SW 1271 (cell line): Measurements from ENCODE around the gene PYY.
"Not testable (repeated sequence)": the region's sequence is repeated elsewhere in the genome, so short reads cannot be mapped to it uniquely, and the experiment has no call there.

Experiments
- DNase-seq, 2 experiments: peaks; one replicate each; lab custom pipeline; 2025; lab: John Stamatoyannopoulos, UW

The PYY gene

GRCh38 chr17:43953746-43954145 is at the start of gene PYY:
PYY (minus strand) TSS chr17:43953940; CDS start chr17:43953483, 457 bp downstream.
- DNase-seq: no peak

GRCh38 chr17:44002141-44002848 is 48.6 kb upstream of the PYY start:
- DNase-seq: peak; percentile 72 to 81

DNA sequence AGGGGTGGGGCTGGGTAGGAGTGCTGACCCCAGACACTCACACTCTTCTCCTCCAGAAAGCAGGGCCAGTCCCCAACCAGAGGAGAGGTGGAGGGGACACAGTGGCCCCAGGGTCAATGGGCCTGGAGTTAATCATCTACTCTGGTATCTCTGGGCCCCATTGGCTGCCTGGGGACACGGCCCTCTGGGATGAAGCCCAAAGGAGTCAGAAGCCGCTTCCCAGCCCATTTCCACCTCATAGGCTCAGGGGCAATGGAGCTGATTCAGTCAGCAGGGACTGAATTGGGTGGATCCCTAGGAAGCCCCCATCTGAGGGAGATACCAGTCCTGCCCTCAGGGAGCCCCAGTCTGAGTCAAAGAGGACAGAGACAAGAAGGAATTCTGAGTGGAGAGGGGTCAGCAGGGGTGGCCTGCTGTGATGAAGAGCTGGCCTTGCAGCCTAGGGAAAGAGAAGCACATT is 47.8 kb upstream of the PYY start:
- no peak for DNase-seq

- DNase-seq: no peak
These were observed 47.2 kb upstream of the PYY start for GRCh38 chr17:44000871-44001460.

GRCh38 chr17:44000141-44000860 is 46.6 kb upstream of the PYY start:
- no peak for DNase-seq

DNA sequence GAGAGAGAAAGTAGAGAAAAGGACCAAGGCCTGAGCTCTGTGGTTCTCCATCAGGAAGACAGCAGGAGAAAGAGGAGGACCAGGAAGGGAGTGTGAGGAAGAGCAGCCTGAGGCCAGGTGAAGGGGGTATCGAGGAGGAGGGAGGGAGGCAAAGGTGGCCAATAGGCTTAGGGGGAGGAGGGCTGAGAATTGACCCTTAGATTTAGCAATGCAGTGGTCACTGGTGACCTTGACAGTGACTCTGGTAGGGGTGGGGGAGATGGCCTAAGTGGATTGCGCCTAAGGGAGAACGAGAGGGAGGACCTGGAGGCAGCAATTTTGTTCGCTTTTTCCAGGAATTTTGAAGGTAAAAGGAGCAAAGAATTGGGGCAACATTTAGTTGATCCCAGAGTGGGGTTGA is 45.3 kb upstream of the PYY start:
- no peak for DNase-seq

DNA sequence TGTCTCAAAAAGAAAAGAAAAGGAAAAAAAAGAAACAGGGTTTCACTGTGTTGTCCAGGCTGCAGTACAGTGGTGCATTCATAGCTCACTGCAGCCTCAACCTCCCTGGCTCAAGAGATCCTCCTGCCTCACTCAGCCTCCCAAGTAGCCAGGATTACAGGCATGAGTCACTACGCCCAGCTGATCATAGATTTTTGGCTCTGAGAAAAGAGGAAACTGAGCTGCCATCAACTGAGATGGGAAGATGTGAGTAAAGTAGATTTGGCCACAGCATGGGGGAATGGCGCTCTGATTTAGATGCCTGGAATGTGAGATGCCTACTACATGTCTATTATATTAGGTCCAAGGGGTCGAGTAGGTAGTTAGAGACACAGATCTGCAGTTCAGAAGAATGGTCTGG is 44.8 kb upstream of the PYY start:
- no peak for DNase-seq

DNA sequence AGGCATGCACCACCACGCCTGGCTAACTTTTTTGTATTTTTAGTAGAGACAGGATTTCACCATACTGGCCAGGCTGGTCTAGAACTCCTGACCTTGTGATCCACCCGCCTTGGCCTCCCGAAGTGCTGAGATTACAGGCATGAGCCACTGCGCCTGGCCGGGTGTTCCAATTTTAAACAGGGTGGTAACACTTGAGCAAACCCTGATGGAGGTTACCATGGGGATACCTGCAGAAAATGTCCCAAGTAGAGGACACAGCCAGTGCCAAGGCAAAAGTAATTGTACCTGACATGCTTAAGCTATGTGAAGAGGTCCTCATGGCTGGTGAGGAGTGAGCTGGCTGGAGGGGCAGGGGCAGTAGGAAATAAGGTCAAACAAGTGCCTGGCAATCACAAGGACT is 43.4 kb upstream of the PYY start:
- DNase-seq: not testable (repeated sequence)

DNA sequence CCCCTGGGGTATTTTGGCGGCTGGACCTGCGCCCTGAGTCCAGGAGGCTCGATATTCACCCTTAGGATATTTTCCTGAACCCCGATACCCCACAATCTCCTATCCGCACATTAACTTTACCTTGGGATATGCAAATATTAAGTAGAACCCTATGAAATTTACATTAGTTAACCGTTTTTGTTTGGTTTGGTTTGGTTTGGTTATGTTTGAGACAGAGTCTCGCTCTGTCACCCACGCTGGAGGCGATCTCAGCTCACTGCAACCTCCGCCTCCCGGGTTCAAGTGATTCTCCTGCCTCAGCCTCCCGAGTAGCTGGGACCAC is 41.4 kb upstream of the PYY start:
- no peak for DNase-seq

- peak in 1 of 2 experiments; percentile 43 for DNase-seq
These were observed 40.8 kb upstream of the PYY start for GRCh38 chr17:43994272-43995149.

GRCh38 chr17:43992641-43993040 is 38.9 kb upstream of the PYY start:
- DNase-seq: no peak

DNA sequence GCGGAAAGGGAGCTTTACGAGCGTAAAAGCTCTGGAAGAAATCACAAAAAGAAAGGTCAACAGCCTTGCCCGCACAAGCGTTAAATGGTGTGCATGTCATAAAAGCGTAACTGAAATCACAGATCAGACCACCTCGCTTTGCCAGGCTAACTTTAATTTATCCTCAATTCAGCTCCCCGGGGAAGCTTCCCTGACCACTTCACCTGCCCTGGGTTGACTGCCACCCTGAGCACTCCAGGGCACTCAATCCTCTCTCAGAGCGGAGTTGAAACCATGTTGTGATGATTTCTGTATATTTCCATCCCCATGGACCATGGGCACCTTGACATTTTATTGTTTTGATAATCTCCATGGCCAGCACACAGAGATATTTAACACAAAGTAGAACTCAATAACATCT is 34.6 kb upstream of the PYY start:
- no peak for DNase-seq

DNA sequence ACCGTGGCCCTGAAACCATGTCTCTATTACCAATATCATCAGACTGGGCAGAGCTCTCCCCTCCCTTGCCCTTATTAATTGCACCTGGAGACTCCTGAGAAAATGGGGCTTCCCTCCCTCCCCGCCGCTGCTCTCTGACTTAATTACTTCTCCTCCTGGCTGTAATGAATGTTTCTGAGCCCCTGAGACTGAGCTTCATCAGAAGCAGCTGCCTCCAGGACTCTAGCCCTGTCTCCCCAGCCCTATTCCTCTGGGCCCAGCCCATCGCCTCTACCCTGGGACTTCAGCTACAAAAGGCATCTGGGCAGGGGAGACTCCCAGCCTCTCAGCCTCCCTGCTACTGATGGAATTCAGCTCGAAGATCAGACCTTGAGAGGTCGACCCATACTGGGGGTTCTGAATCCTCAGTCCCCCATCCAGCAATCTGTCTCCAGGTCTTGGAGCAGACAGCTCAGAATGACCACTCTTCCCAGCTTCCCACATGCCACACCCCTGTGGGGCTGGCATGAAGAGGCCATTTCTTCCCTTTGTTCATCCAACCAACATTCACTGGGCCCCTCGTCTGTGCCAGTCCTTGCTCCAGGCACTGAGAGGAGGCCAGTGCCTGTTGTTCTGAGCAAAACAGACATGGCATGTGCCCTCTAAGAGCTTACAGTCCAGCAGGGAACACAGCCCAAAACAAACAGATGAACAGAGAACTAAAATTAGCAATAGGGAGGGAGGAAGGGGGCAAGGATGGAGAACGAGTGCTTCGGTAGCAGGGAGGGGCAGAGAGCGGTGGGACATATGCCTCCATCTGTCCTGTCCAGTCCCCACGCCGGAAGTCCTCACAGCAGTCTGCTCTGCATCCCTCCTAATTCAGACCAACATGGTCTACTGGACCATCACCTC is 33.6 kb upstream of the PYY start:
- DNase-seq: no peak

DNA sequence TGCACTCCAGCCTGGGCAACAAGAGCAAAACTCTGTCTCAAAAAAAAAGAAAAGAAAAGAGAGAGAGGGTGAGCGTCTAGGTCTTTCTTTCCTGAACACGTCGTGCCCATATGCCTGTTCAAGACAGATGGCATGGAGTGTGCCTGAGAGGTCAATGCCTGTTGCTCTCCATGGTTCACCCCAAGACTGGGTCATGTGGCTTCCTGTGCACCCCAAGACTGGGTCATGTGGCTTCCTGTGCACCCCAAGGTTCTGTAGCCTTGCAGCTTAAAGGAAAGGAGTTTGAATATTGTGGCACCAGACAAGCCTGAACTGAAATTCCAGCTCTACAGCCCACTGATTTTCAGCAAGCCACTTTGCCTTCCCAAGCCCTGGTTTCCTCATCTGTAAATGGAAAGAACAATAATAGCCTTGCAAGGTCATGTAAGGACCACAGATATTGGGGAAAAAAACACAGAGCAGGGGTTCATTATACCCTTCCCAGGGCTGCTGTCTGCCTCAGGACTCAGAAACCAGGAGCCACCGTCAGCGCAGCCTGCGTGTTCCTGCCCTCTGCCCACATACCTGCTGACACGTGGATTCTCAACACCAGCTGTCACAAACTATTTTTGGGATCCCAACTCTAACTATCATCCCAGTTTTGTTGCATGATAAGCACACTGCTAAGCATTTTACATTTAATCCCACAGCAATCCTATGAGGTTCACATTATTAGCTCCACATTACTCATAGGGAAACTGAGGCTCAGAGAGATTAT is 32.7 kb upstream of the PYY start:
- no peak for DNase-seq

DNA sequence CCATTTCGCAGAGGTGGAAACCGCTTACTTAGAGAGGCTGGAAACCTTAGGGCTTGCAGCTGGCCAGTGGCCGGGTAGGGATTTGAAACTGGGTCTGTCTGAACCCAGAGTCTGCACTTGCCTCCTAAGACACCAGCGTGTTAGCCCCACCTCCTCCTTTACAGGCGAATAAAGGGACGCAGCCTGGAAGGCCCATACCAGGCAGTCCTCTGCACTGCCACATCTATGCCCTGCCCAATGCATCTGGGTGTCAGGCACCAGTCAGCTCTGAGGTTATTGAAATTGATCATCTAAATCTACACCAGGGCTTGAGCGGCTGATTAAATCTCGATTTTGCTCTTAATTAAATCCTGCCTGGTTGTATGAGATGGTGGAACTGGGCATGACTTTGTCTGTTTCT is 30.8 kb upstream of the PYY start:
- no peak for DNase-seq

GRCh38 chr17:43983515-43984411 is 30.0 kb upstream of the PYY start:
- no peak for DNase-seq

DNA sequence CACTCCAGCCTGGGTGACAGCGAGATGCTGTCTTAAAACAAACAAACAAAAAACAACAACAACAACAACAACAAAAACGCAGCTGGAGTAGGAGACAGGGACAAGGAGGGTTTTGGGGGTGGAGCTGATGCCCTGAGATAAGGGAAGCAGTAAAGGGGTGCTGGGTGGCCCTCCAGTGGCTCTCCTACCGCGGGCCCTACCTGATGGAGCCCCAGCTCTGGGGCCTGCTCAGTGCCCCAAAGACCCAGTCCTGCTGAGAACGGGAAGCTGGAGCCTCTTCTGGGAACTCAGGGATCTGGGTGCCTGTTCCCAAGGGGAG is 29.4 kb upstream of the PYY start:
- DNase-seq: no peak

DNA sequence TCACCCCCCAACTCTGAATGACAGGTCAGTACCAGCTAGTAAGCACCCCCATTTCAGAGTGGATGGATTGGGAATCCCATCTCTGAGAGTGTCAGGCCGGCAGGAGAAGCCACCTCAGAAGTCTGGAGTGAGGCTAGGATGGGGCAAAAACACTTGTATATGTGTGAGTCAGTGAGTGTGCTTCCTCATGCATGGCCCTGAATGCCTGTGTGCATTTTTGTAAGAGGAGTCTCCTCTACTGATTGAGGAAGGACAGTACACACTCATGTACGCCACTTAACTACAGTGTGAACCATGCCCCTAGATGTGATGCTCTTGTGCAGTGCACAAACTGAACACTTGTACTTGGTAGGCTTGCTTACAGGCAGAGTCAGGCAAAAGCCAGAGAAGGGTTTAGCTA is 28.4 kb upstream of the PYY start:
- no peak for DNase-seq

GRCh38 chr17:43979671-43980070 is 25.9 kb upstream of the PYY start:
- no peak for DNase-seq

DNA sequence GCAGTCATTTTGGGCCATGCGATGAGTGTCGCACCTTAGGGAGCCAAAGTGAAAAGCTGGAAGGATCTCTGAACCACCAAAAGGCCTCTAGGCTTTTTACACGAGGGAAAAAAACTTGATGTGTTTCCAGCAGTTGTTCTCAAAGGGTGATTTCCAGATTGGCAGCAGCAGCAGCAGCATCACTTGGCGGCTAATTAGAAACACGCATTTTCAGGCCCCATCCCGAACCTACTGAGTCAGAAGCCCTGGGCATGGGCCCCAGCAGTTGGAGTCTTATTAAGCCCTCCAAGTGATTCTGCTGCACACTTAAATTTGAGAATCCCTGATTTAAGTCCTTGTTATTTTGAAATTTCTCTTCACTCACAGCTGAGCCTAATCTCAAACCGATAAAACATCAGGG is 25.3 kb upstream of the PYY start:
- DNase-seq: no peak
